Stimulated activated CD4-positive, alpha-beta T cell treated with anti-CD3 and anti-CD28 coated beads, Interleukin-12 subunit alpha, Interleukin-12 subunit beta, amount 100 ng/mL, for 24 hours (primary cell): ENCODE data around the gene IQGAP1.
"Not testable (repeated sequence)": the region's sequence is repeated elsewhere in the genome, so short reads cannot be mapped to it uniquely, and the experiment has no call there.

Experiments used
- DNase-seq, 2 experiments: peaks; one replicate each; pipeline ENCODE4 v3.0.0-alpha.2; 2020; ENCODE audit warnings: low read depth in 2 of 2

Gene IQGAP1, protein sequence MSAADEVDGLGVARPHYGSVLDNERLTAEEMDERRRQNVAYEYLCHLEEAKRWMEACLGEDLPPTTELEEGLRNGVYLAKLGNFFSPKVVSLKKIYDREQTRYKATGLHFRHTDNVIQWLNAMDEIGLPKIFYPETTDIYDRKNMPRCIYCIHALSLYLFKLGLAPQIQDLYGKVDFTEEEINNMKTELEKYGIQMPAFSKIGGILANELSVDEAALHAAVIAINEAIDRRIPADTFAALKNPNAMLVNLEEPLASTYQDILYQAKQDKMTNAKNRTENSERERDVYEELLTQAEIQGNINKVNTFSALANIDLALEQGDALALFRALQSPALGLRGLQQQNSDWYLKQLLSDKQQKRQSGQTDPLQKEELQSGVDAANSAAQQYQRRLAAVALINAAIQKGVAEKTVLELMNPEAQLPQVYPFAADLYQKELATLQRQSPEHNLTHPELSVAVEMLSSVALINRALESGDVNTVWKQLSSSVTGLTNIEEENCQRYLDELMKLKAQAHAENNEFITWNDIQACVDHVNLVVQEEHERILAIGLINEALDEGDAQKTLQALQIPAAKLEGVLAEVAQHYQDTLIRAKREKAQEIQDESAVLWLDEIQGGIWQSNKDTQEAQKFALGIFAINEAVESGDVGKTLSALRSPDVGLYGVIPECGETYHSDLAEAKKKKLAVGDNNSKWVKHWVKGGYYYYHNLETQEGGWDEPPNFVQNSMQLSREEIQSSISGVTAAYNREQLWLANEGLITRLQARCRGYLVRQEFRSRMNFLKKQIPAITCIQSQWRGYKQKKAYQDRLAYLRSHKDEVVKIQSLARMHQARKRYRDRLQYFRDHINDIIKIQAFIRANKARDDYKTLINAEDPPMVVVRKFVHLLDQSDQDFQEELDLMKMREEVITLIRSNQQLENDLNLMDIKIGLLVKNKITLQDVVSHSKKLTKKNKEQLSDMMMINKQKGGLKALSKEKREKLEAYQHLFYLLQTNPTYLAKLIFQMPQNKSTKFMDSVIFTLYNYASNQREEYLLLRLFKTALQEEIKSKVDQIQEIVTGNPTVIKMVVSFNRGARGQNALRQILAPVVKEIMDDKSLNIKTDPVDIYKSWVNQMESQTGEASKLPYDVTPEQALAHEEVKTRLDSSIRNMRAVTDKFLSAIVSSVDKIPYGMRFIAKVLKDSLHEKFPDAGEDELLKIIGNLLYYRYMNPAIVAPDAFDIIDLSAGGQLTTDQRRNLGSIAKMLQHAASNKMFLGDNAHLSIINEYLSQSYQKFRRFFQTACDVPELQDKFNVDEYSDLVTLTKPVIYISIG (N-terminal part only)

DNA sequence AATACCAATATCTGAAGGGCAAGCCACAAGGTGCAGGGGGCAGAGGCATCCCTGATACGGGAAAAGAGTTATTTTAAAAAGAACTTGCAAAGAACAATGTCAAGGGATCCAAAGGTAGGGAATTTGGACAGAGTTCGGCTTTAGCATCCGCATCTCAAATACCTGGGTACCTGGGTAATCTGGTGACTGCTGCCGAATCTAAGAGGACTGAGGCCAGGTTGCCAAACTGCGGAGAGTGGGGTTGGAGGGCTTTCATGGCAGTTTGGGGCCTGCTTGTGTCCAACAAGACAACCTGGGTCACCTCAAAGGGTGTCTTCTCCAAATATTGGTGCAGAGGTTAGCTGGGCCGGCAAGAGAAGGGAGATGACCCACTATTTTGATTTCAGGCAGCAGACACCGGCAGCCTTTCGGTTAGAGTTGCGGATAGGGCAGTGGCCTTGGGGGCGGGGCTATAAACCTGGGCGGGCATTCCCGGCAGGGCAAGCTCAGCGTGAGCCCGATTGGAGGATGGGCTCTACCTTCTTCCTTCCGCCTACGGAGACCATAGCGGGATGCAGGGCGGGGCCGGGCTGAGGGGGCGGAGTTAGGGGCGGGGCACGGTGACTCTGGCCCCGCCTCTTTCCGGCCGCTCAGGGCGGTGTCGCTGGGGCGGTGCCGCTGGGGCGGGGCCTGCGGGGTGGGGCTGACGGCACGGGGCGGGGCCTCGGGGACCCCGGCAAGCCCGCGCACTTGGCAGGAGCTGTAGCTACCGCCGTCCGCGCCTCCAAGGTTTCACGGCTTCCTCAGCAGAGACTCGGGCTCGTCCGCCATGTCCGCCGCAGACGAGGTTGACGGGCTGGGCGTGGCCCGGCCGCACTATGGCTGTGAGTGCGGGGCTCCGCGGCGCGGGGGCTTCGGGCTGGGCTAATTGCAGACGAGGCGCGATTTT, at the start of gene IQGAP1:
Gene IQGAP1 (plus strand): TSS at position 709 of the 928 bp plus-strand sequence. CDS start 100 bp downstream, at position 809.
- peak; percentile 94 to 98 for DNase-seq

DNA sequence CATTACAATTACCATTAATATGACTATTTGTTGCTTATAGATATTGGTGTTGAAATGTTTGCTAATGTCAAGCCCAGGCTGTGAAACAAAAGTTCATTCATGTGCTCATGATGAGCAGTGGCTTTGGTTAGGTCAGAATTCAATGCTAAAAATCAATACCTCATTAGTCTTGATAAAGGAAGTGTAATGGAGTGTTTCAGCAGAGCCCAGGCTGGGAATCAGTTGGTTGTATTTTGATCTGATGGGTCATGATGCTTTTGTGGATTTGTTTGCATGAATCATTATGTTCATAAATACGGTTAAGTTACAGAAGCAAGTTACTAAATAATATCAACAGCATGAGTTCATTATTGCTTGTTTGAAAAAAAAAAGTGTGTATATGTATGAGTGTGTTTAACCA, 49.5 kb upstream of the IQGAP1 start:
- DNase-seq: no peak

DNA sequence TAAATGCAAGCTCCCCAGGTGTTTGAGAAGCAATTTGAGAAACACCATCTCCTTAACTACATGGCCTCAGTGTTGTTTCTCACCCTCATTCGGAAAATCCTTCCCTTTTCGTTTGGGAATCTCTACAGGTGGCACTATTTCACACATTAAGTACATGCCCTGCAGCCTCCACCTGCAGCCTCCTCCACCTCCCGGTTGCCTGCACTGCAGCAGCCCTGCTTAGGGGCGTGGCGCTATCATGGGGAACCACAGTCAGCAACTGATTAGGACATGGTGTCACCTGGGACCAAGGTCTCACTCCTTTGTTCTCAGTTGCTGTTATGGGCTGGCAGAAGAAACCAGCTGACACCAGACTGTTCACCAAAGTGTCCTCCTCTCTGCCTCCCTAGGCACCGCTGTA, 47.7 kb upstream of the IQGAP1 start:
- DNase-seq: no peak

DNA sequence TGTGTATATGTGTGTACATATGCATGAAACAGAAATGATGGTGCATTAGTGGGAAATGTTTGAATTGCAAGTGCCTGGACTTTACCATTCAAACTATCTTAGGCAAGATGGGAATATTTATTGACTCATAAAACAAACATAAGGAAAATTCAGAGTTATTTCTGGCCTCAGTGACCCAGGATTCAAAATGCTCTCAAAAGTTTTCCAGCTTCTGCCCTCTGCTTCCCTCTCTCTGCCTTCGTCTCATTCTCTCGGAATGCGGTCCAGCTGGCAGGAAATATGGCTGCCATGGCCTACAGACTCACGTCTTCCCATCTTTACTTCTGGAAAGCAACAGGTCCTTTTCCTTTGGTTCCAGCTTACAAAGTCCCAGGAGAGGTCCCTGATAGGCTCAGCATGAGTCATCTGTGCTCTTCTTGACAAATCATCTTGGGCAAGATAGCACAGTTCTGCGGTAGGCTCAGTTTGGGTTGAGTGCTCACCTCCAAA, 44.7 kb upstream of the IQGAP1 start:
- no peak for DNase-seq

DNA sequence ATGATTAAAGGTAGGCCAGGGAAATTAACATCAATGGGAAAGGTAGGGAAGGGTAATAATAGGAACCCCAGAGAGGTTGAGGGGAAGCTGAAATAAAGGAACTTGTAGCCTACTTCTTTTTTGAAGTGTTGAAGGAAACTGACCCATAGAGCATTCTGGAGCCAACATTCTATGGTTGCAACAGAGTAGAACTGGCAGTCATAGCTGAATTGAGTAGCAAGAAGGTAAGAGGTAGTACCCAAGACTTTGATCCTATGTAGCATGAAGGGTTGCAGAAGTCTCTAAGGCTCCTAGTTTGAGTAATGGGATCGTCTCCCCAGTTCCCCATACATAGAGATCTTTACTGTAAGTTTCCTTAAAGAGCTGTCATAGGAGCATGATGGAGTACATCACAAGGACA, 43.4 kb upstream of the IQGAP1 start:
- DNase-seq: no peak

DNA sequence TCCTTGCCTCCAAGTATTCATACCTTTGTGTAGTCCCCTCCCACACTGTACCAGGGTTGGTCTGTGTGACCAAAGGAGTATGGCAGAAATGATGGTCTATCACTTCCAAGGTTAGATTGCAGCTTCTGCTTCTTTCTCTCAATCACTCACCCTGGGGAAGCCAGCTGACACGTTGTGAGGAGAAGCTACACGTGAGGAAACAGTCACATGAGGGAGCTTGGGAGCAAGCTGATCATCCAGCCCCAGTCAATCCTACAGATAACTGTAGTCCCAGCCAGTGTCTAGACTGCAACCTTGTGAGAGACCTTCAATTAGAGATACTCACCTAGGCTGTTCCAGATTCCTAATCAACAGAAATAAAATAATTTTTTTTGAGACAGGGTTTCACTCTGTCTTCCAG, 42.2 kb upstream of the IQGAP1 start:
- DNase-seq: no peak

DNA sequence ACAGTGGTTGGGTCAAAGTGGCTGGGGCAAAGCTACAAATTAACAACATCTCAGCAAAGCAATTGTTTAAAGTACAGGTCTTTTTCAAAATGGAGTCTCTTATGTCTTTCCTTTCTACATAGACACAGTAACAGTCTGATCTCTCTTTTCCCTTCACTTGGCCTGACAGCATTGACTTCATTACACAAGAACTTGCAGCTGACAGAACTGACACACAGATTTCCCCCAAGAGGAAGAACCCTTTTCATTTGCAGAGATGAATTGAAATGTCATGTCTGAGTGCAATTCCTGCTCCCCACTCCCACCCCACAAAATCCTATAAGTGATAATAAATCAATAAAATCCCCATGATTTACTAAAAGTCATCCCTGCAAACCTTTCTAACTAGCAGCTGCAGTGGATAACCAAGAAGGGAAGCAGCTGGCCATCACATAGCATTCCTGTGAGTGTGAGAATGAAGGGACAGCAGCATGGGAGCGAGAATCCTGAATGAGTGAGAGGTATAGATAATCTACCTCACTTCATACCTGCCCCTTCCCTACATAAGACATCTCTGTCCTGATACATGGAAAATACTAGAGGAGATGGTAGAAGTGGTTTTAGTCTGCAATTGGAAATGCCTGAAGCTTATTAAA, 40.5 kb upstream of the IQGAP1 start:
- DNase-seq: not testable (repeated sequence)

DNA sequence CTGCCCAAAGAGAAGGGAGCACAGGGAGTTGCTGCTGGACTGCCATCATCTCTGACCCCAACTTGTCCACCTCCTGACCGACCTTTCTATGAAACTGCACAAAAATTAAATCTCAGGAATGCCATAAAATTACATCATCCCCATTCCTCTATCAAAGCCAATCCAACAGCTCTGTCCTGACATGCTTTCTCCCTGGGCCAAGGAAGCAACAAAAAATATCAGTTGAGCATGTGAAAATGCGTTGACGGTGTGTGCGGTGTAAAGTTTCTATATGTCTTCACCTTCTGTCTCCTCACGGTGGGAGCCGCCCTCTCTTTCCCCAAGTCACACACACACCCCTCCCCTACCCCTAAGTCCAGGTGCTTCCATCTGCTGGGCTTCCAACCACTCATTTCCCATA, 39.6 kb upstream of the IQGAP1 start:
- DNase-seq: no peak

DNA sequence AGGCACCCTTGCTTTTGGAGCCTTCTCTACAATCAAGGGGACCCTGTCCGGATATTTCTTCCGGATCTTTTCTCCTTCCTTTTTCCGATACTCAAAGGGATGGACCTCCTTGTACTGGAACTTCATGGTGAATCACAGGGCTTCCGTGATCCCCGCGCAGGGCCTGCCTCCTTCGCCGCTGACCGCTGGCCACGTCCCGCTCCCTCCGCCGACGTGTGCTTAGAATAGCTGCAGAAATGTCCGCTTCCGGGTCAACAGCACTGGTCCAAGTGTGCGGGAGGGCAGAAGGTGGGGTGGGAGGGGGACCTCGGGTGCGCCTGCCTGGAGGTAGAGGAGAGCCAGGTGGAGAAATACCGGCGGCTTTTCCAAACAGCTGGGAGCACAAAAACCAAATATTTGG, 39.0 kb upstream of the IQGAP1 start:
- no peak for DNase-seq

DNA sequence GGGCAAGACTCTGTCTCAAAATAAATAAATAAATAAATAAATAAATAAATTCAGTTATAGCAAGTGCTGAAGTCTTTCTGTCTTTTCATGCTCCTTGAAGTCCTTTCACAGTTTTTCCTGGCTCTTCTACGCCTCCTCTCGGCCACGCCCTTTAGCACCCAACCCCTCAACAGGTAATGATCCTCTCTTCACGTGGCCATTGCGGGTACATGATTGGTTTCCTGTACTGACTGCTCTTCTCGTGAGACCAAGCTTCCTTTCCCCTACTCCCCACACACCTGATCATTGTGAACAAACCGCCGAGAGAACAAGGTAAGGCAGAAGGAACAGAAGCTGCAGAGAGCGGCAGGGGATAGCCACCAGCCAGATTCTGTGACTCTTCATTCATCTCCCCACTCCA, 38.2 kb upstream of the IQGAP1 start:
- DNase-seq: no peak

DNA sequence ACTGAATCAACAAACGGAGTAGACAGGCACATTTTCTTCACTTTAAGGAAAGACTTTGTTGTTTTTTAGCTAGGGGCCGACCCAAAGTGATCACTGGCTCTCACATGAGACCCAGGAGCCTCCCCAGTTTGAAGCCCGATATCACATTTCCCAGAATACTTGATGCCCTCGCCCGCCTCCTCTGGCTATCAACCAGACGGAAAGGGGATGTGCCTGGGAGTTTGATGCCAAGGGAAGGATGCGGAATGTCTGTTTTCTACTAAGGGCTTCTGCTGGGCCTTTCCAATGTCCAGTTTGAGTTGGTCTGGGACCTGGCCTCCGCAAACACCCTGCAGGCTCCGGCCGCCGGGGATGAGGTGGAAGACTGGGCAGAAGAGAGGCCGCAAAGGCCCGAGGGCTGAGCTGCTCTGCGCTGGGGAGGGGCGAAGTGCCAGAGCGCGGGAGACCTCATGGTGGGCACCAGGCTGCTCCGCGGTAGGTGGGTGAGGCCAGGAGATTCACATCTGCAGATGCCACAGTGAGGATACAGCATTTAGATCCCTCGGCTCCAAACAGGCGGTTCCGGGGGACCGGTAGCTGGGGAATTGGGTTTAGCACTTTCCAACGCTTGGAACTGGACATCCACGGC, 36.4 kb upstream of the IQGAP1 start:
- DNase-seq: no peak

DNA sequence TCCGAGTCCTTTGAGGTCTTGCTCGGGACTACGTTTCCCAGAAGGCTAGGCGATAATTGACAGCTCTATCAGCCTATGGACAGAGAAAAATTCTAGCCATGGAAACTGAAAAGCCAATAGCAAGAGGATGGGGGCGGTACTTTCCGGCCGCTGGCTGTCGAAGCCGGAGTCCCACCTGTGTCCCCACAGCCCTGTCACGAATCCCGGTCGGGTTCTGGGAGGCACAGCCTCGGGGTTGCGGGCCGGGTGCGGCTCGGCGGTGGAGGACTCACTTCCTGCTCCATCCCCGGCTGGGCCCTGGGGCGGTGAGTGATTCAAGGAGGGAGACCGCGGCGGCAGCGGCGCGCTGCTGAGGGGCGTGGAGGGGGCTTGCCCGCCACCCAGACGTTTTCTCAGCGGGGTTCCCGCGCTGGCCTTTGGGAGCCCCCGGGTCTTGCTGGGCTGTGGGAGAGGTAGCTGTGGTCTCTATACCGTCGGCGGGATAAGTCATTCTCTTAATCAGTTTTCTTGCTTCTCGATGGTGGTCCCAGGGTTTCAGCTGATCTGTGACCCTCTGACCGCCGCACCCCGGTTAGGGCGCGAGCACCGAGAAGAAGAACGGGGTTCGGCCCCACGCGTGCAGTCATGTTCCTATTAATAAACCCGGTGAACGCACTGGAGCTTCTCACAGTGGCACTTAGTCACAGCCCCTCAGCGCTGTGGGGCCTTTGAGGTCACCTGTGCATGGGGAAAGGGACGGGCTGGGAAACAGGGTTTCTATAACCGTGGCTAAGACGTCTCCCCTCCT, 35.7 kb upstream of the IQGAP1 start, which contains the start of gene ZNF774:
Gene ZNF774 (plus strand): TSS at position 178 of the 787 bp plus-strand sequence. CDS start 2,377 bp downstream, outside the sequence.
- DNase-seq: peak; percentile 79 to 90

DNA sequence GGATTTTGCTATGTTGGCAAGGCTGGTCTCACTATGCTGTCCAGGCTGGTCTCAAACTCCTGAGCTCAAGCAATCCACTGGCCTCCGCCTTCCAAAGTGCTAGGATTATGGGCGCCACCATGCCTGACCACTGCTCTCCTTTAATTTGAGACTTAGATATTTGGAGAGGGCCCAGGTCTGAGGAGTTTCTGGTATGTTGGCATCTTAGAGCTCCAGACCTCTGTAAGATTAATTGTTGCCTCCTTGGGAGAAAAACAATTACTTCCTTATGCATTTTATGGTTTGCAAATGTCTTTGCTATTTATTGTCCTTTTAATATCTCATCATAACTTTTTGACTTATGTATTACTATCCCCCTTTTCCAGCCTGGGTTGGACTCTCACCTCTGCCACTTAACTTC, 33.1 kb upstream of the IQGAP1 start:
- no peak for DNase-seq

DNA sequence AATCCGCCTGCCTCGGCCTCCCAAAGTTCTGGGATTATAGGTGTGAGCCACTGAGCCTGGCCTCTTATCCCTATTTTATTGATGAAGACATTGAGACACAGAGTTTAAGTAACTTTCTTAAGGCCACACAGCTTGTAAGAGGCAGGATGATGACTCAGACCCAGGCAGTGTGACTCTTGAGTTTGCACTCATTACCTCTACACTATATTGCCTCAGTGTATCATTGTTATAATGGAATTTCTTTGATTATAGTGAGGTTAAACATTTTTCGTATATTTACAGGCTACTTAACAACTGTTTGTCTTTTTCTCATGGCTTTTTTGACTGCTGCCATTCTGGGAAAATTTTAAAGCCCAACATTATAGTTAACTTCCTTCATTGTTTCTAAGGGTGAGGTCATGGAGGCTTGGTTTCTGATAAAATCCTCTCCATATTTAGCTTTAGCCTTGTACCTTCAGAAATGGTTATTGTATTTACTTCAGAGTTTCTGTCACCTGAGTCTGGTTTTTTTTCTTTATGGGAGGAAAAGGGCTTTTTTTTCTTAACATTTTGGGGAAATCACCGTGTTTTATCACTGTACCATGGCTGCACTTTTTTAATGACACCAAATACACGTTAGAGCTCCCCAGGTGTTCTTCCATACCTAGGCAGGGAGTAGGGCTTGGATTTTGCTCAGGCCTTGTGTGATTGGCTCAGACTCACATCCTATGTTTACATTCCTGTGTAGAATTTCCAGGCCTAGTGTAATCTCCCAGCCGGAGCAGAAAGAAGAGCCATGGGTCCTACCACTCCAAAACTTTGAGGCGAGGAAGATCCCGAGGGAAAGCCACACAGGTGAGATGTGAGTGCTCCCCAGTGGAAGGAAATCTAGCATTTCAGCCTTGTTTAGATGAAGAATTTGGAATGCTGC, 29.7 kb upstream of the IQGAP1 start:
- DNase-seq: no peak

DNA sequence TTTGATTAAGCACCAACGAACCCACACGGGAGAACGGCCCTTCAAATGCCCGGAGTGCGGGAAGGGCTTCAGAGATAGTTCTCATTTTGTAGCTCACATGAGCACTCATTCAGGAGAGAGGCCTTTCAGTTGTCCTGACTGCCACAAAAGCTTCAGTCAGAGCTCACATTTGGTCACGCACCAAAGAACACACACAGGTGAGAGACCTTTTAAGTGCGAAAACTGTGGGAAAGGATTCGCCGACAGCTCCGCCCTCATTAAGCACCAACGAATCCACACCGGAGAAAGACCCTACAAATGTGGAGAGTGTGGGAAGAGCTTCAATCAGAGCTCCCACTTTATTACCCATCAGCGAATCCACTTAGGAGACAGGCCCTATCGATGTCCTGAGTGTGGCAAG, 27.3 kb upstream of the IQGAP1 start:
- no peak for DNase-seq

DNA sequence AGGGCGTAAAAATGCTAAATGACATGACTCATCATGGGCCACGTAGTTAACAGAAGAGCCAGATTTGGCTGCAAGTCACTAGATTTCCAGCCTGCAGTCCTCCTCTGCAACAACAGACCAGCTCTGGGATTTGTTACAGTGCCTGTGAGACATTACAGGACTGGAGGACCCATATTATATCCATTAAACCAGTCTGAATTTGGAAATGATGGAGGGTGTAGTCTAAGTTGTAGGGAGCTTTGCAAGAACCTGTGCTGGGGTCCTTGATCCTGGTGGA, 25.2 kb upstream of the IQGAP1 start:
- no peak for DNase-seq

DNA sequence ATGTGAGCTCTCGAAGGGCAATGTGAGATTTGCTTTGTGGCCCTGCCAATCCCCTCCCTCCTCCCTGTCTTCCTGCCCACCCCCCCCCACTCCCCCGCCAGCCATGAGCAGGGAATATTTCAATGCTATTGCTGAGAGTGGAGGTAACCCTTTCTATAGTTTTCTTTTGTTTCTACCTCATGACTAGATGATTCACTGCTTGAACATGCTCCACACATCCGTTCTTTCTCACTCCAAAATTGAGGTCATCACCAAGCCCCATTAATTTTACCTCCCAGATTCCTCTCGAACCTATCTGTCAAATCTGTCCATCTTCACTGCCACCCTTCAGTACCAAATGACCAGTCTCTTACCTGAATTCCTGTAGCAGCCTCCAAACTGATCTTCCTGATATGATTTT, 23.8 kb upstream of the IQGAP1 start:
- no peak for DNase-seq
